GM19099 (cell line): ENCODE measurements around the gene DLK2.
A peak's percentile ranks its signal among the peaks of the same experiment; 100 is the strongest.

Source experiments
- POLR2A ChIP-seq: IDR thresholded peaks from 3 replicates; pipeline ENCODE4 v1.6.1; 2011; ENCODE audit warnings: low read depth; ENCODE audit not compliant: insufficient read length; ENCODE audit errors: extremely low read depth

Gene DLK2

DNA sequence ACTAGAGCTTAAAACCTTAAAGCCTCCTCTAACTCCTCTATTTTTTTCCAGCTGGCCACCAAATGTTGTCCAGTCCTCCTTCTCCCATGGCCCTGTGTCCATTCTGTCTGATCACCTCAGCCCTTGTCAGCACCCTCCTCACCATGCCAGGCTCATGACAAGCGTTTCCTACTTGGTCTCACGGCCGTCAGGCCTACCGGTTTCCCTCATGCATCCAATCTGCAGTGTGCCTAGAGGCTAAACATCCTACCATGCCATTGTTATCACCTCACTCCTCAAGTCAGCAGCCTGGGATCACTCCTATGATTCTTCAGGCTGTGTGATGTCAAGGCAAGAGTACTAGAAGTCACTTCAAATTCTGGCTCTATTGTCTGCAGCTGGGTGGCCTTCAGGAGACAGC is 12.4 kb upstream of the DLK2 start:
- no peak for TF ChIP-seq POLR2A

DNA sequence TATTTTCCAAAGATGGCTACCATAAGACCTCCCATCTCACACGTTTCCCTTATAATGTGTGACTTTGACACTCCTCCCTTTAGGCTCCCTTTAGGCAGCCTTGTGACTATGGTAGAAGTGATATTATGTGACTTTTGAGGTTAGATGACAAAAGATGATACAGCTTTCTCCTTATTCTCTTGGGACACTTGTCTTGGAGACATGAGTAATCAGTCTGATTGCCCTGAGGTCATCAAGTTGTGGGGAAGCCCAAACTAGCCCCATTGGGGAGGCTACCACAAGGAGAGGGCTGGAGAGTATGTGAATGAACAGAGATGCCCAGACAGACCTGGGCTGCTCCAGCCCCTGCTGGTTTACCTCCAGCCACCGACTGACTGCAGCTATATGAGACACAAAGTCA is 10.6 kb upstream of the DLK2 start:
- TF ChIP-seq POLR2A = no peak

DNA sequence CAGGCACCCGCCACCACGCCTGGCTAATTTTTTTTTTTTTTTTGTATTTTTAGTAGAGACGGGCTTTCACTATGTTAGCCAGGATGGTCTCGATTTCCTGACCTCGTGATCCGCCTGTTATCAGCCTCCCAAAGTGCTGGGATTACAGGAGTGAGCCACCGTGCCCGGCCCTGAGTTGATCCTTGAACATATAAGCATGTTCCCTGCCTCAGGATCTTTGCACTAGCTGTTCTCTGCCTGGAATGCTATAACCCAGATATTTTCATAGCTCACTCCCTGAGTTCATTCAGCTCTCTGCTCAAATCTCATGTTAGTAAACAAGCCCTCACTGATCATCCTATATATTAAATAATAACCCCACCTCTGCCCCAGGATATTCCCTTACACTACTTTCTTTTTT is 9.0 kb upstream of the DLK2 start:
- no peak for TF ChIP-seq POLR2A

DNA sequence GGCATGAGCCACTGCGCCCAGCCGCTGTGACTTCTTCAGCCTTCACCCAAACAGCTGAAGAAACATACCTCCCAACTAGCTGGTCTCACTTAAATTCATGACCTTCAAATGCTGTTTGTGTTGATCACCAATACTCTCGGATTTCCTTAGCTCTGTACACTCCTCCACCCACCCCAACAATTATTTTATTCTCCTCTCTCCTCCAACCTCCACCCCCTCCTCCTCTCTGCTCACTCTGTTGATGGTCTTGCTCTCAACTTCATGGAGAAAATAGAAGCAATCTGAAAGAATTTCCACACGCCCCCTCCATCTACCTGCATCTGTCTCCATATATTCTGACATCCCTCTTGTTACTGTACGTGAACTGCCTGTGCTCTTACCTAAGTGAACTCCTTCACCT is 6.6 kb upstream of the DLK2 start:
- no peak for TF ChIP-seq POLR2A

DNA sequence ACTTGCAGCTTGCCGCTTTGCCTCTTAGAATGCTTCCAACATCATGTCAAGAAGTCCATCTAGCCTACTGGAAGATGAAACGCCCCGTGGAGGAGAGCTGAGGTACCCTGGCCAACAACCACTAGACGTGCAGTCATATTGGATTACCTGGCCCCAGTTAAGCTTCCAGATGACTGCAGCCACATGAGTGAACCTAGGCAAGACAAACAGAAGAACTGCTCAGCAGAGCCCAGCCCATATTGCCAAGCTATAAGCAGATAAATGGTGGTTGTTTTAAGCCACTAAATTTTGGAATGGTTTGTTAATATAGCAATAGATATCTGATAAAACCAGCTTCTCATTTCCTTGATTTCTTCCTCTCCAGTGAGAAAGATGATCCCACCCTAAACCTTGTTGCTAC is 4.7 kb upstream of the DLK2 start:
- no peak for TF ChIP-seq POLR2A

DNA sequence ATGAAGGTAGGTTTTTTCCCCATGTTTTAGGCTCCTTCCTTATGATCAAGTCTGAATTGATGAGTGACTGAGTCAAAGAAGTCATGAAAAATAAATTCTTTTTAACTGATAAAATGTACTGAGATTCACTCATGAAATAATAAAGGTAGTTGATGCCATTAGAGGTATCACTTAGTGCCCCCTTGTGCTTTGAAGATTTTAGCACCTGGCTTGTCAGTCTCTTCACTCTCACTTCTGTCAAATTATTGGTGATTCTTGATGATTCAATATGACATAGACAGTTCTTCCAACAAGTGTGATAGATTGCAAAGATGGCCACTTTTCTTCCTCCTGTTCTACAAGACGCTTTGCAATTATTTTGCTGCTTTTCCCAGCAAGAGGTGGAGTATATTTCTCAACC is 4.2 kb upstream of the DLK2 start:
- no peak for TF ChIP-seq POLR2A

DNA sequence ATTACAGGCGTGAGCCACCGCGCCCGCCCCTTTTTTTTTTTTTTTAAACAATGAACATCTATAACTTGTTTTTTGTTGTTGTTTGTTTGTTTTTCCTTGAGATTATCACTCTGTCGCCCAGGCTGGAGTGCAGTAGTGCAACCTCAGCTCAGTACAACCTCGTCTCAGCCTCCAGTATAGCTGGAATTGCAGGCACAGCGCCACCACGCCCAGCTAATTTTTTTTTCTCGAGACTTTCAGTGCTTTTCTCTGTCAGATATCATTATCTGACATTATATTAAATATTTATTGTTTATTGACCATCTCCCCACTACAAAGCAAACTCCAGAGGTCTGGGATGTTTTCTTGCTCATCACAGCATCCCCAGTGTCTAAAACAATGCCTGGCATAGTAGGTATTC is 2.3 kb upstream of the DLK2 start:
- no peak for TF ChIP-seq POLR2A

DNA sequence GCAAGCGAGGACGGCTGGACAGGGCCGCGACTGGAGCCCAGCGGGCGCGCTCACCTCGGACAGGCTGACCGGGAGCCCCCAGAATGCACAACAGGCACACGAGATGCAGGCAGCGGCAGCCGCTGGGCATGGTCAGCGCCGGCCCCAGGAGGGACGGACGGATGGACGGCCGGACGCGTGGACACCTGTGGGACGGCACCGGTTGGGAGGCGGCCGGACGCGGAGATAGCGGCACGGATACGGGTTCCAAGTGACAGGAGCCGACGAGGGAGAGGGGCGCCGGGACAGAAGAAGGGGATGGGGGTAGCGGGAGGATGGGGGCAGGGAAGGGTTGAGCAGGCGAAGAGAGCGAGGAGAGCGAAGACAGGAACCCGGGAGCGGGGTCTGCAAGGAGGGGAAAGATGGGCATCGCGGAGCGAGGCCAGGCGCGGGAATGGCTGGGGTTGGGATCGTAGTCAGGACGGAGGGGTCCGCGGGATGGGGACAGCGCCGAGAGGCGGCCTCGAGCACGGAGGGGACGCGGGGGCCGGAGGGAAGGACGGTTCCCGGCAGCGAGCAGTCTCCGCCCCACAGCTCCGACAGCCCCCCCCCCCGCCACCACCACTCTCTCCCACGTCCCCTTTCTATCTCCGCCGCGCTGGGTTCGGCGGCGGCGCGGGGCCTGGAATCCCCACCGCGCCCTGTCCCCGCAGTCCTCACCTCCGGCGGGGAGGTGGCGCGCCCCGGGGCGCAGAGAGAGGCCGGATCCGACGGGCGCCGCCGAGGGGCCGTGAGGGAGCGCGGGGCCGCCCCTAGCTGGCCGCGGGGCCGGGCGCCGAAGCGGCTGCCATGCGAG is 435 bp downstream of the DLK2 start:
- TF ChIP-seq POLR2A = peak; percentile 7

DNA sequence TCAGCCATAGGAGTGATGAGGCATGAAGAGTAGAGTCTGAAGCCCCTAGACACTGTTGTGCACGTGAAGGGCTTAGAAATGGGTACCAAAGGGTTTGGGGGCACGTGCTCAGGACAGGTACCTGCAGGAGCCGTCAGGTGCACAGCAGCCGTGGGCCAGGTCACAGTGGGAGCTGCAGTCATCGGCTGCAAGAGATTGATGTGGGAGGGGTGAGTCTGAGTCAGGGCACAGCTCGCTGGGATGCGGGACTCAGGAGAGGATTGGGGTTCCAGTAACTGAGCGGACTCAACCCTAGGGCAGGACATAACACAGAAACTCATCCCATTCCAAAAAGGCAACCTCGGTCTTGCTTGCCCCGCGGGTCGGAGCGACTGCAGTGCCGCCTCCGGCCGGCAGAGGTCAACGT is 1.1 kb downstream of the DLK2 start:
- TF ChIP-seq POLR2A = no peak

DNA sequence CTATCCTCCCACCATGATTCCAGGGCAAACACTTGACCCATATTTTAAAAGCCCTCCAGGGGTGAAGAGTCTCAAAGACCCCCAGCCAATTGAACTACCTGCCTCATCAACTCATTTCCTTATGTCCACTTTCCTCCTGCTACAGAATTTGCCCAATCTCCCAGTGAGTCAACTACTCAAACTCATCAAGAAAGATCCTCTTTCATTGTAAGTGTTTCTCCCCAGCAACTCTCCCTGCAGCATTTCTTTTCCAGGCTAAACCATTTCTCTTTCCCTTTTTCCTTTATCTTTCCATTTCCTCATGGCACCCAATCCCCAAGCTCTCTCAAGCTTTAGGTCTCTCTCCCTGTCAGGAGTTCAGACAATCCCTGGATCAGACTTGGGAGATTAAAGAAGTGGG is 1.5 kb downstream of the DLK2 start:
- no peak for TF ChIP-seq POLR2A

DNA sequence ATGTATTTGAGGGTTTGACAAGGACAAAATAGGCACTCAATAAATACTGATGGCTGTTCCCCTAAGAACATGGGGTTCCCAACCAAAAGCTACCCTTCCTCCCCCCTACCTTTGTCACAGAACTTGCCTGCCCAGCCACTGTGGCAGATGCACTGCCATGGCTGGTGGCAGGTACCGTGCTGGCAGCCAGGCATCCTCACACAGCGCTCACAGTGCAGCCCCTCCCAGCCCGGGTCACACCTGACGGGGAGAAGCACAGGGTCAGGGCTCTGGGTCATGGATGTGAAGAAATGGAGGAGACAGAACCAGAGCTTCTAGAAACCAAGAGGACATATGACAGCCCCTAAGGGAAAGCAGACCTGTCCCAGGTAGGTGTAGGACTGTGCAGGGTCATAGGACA is 2.5 kb downstream of the DLK2 start:
- no peak for TF ChIP-seq POLR2A

DNA sequence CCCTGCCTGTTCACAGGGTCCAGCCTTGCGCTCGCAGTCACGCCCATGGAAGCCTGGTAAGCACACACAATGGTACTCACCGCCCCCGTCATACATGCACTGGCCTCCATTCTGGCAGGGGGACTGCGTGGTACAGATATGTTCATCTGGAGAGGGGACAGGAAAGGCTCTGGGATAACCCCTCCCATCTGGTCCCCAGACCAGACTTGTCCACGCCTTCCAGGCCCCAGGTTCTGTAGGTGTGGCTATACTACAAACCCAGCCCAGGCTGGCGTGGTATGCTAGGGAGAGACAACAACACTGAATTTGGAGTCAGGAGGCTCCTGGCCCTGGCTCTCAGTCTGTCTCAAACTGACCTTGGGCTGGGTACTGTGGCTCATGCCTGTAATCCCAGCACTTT is 3.4 kb downstream of the DLK2 start:
- no peak for TF ChIP-seq POLR2A

DNA sequence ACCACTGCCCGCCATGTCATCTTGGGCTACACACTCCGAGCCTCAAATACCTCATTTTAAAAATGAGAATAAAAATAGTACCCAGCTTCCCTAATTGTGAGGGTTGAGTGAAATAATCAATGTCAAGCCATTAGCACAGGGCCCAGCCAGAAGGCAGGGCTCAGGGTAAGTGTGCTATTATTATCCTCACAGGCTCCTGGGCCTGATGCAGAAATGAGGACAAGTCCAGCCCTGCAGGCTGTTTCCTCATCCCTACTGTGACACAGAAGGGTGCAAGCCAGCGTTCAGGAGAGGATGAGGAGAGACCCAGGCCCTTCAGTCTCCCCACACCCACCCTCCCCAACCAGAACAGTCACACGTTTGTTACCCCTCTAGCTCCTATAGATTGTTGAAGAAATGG is 4.0 kb downstream of the DLK2 start:
- TF ChIP-seq POLR2A = no peak

DNA sequence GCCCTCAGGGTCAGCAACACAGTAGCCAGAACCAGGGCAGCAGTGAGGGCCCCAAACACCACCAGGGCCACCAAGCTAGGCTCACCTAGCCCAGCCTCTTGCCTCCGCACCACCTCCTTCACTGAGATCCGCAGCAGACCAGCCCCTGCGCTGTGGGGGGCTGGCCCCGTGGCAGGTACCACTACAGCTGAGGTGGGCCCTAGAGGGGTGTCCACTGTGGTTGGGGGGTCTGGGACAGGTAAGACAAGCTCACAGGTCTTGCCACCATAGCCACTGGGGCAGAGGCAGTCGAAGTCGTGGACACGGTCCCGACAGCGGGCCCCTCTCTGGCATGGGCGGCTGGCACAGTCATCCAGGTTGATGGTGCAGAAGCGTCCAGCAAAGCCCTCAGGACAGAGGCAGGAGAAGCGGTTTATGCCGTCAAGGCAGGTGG is 4.6 kb downstream of the DLK2 start:
- no peak for TF ChIP-seq POLR2A

DNA sequence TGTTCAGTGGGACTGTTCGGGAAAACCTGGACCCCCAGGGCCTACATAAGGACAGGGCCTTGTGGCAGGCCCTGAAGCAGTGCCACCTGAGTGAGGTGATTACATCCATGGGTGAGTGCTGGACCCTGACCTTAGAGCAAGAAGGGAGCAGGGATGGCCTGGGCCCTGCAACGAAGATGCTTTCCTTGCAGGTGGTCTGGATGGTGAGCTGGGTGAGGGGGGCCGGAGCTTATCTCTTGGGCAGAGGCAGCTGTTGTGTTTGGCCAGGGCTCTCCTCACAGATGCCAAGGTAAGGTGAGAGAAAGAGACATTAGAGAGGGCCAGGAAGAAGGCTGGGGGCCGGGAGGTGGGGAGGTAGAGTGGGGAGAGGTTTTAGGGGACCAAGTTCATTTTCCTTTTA is 6.4 kb downstream of the DLK2 start:
- no peak for TF ChIP-seq POLR2A

DNA sequence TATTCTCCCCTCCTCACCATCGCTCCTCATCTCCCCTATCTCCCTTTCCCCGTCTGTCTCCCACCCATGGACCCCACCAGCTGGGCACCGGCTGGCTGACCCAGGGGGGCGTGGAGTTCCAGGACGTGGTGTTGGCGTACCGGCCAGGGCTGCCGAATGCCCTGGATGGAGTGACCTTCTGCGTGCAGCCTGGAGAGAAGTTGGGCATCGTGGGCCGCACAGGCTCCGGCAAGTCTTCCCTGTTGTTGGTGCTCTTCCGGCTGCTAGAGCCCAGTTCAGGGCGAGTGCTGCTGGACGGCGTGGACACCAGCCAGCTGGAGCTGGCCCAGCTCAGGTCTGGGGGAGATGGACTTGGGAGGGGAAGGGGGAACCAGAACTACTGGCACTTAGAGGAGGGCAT is 7.7 kb downstream of the DLK2 start:
- TF ChIP-seq POLR2A = no peak

DNA sequence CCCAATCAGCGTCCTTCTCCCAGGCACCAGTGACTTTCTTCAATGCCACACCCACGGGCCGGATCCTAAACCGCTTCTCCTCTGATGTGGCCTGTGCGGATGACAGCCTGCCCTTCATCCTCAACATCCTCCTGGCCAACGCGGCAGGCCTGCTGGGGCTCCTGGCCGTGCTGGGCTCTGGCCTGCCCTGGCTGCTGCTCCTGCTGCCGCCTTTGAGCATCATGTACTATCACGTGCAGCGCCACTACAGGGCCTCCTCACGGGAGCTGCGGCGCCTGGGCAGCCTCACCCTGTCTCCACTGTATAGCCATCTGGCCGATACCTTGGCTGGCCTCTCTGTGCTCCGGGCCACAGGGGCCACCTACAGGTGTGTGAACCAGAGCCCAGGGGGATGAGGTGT is 9.8 kb downstream of the DLK2 start:
- no peak for TF ChIP-seq POLR2A
